Suprapubic skin (tissue), 4 donors: Measurements from ENCODE around the gene GRK5.

ENCODE experiments used
- CTCF ChIP-seq, 2 donors: fragments of 200-600 bp in 1 of 2; fragments of 450-650 bp in 1 of 2; sonication (generic) in 1 of 2; IDR thresholded peaks; one replicate each; pipeline ENCODE4 v1.5.1; 2016 to 2019; ENCODE audit warnings: antibody characterized with exemption in 2 of 2, mild to moderate bottlenecking in 1 of 2, moderate library complexity in 1 of 2
- EP300 ChIP-seq: sonication (generic); formaldehyde crosslinking; IDR thresholded peaks from one replicate; pipeline ENCODE4 v1.6.1; 2017; ENCODE audit warnings: antibody characterized with exemption
- POLR2A ChIP-seq, 2 donors: fragments of 450-650 bp; IDR thresholded peaks; one replicate each; pipeline ENCODE4 v1.6.1; 2017; ENCODE audit warnings: antibody characterized with exemption in 2 of 2, mild to moderate bottlenecking in 2 of 2, moderate library complexity in 2 of 2
- POLR2AphosphoS5 ChIP-seq, 3 donors: sonication (generic); formaldehyde crosslinking; IDR thresholded peaks; one replicate each; pipeline ENCODE4 v1.6.1; 2017; ENCODE audit warnings: antibody characterized with exemption in 3 of 3

DNA sequence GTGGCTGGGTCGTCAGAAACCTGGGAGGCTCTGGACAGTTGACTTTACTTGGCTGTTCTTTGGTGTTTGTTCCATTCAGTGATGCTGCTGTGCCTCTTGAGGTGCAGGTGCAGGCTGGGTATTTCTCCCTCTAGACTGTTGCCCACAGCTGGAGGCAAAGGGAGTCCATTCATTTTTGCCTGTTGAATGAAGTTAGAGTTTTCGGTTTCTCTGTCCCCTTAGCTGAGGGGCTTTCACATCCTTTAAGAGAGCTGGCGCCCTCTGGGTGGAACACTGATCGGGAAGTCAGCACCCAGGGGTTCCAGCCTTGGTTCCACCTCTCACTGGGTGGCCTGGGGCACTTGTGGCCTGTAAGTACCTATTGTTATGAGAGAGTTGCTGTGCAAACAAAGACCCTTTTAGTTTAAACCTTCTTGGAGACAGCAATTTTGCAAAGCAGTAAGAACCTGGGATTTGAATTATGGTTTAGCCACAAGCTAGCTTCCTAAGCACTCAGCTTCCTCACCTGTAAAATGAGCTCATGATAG lies 67.2 kb downstream of the GRK5 start:
- TF ChIP-seq CTCF (IDR thresholded peaks at IDR 0.05) (no peak), POLR2A (IDR thresholded peaks at IDR 0.05) (no peak), EP300 (no peak), POLR2AphosphoS5 (IDR thresholded peaks at IDR 0.05) (no peak)
